ENCODE data around the gene TXNL4B. TPM values are rescaled to one million over a fixed set of nuclear protein-coding genes. Genes with fewer than 3 reads are reported as not detected.

The TXNL4B gene
- total RNA-seq, result 10 to 100 TPM; 17.9 to 18.9 TPM

- H3K36me3 Mint-ChIP-seq (ENCODE audit: low read depth), result peaks cover 85% of the 10 kb centered on the region
- H3K27me3 Mint-ChIP-seq, result no peaks in the 10 kb centered on the region
- ATAC-seq (replicated peaks), result peak; percentile 98
Measured at GRCh38 chr16:72093448-72094265, at the start of gene TXNL4B, which contains the start of gene DHX38. Gene TXNL4B, minus strand, starts transcription at chr16:72093620. Its CDS starts 2,871 bp downstream, at chr16:72090749. Gene DHX38, plus strand, starts transcription at chr16:72093847. Its CDS starts 2,311 bp downstream, at chr16:72096158.

GRCh38 chr16:72142476-72142875, 49.1 kb upstream of the TXNL4B start:
- H3K4me1 Mint-ChIP-seq, result no peaks in the 10 kb centered on the region
- H3K9me3 Mint-ChIP-seq, result no peaks in the 10 kb centered on the region
- H3K36me3 Mint-ChIP-seq (ENCODE audit: low read depth), result no peaks in the 10 kb centered on the region
- ATAC-seq (replicated peaks), result no peak
- H3K4me3 Mint-ChIP-seq, result no peak overlapping the region
- H3K27ac Mint-ChIP-seq, result no peak overlapping the region
- H3K27me3 Mint-ChIP-seq, result peaks cover 5% of the 10 kb centered on the region

More at GRCh38 chr16:72093448-72094265, at the start of gene TXNL4B, which contains the start of gene DHX38:
- Mint-ChIP-seq H3K4me1 (peaks cover 35% of the 10 kb centered on the region), H3K27ac (peak within 1 kb of the TSS; percentile 98), H3K9me3 (no peaks in the 10 kb centered on the region), H3K4me3 (peak within 1 kb of the TSS; percentile 99)

- H3K27ac Mint-ChIP-seq, result no peak overlapping the region
- no peak for ATAC-seq (replicated peaks)
- H3K4me1 Mint-ChIP-seq, result no peaks in the 10 kb centered on the region
- no peak overlapping the region for H3K4me3 Mint-ChIP-seq
- H3K27me3 Mint-ChIP-seq, result peaks cover 7% of the 10 kb centered on the region
- H3K36me3 Mint-ChIP-seq (ENCODE audit: low read depth), result no peaks in the 10 kb centered on the region
- H3K9me3 Mint-ChIP-seq, result no peaks in the 10 kb centered on the region
Measured at GRCh38 chr16:72139908-72140307, 46.5 kb upstream of the TXNL4B start.

GRCh38 chr16:72138064-72138572, 44.7 kb upstream of the TXNL4B start:
- H3K27ac Mint-ChIP-seq, result no peak overlapping the region
- peaks cover 4% of the 10 kb centered on the region for H3K27me3 Mint-ChIP-seq
- H3K4me3 Mint-ChIP-seq, result no peak overlapping the region
- no peaks in the 10 kb centered on the region for H3K9me3 Mint-ChIP-seq
- H3K4me1 Mint-ChIP-seq, result no peaks in the 10 kb centered on the region
- ATAC-seq (replicated peaks), result no peak
- H3K36me3 Mint-ChIP-seq (ENCODE audit: low read depth), result no peaks in the 10 kb centered on the region

- ATAC-seq (replicated peaks), result no peak
- Mint-ChIP-seq H3K36me3 (ENCODE audit: low read depth) (no peaks in the 10 kb centered on the region), H3K27ac (no peak overlapping the region), H3K9me3 (no peaks in the 10 kb centered on the region), H3K27me3 (peaks cover 3% of the 10 kb centered on the region), H3K4me3 (no peak overlapping the region), H3K4me1 (no peaks in the 10 kb centered on the region)
Measured at GRCh38 chr16:72137380-72138063, 44.1 kb upstream of the TXNL4B start.

GRCh38 chr16:72134507-72134906, 41.1 kb upstream of the TXNL4B start:
- Mint-ChIP-seq H3K4me1 (no peaks in the 10 kb centered on the region), H3K27ac (no peak overlapping the region), H3K27me3 (peaks cover 3% of the 10 kb centered on the region), H3K36me3 (ENCODE audit: low read depth) (no peaks in the 10 kb centered on the region), H3K4me3 (no peak overlapping the region), H3K9me3 (no peaks in the 10 kb centered on the region)
- ATAC-seq (replicated peaks), result no peak

GRCh38 chr16:72132726-72133125, 39.3 kb upstream of the TXNL4B start:
- no peak for ATAC-seq (replicated peaks)
- no peak overlapping the region for H3K4me3 Mint-ChIP-seq
- peaks cover 3% of the 10 kb centered on the region for H3K27me3 Mint-ChIP-seq
- no peak overlapping the region for H3K27ac Mint-ChIP-seq
- no peaks in the 10 kb centered on the region for H3K4me1 Mint-ChIP-seq
- no peaks in the 10 kb centered on the region for H3K36me3 Mint-ChIP-seq (ENCODE audit: low read depth)
- H3K9me3 Mint-ChIP-seq, result no peaks in the 10 kb centered on the region

GRCh38 chr16:72131036-72131435, 37.6 kb upstream of the TXNL4B start:
- Mint-ChIP-seq H3K36me3 (ENCODE audit: low read depth) (no peaks in the 10 kb centered on the region), H3K4me3 (no peak overlapping the region), H3K9me3 (no peaks in the 10 kb centered on the region), H3K27me3 (no peaks in the 10 kb centered on the region), H3K27ac (no peak overlapping the region), H3K4me1 (no peaks in the 10 kb centered on the region)
- ATAC-seq (replicated peaks), result no peak

GRCh38 chr16:72129976-72130656, 36.7 kb upstream of the TXNL4B start:
- no peak for ATAC-seq (replicated peaks)
- no peaks in the 10 kb centered on the region for H3K9me3 Mint-ChIP-seq
- no peak overlapping the region for H3K27ac Mint-ChIP-seq
- no peaks in the 10 kb centered on the region for H3K36me3 Mint-ChIP-seq (ENCODE audit: low read depth)
- no peaks in the 10 kb centered on the region for H3K27me3 Mint-ChIP-seq
- no peaks in the 10 kb centered on the region for H3K4me1 Mint-ChIP-seq
- no peak overlapping the region for H3K4me3 Mint-ChIP-seq

- H3K27me3 Mint-ChIP-seq, result no peaks in the 10 kb centered on the region
Measured at GRCh38 chr16:72128701-72129100, 35.3 kb upstream of the TXNL4B start.

GRCh38 chr16:72126429-72126765, 33.0 kb upstream of the TXNL4B start:
- no peak overlapping the region for H3K4me3 Mint-ChIP-seq
- H3K27me3 Mint-ChIP-seq, result no peaks in the 10 kb centered on the region
- H3K9me3 Mint-ChIP-seq, result no peaks in the 10 kb centered on the region
- no peaks in the 10 kb centered on the region for H3K36me3 Mint-ChIP-seq (ENCODE audit: low read depth)
- ATAC-seq (replicated peaks), result no peak
- no peak overlapping the region for H3K27ac Mint-ChIP-seq
- H3K4me1 Mint-ChIP-seq, result no peaks in the 10 kb centered on the region

More at GRCh38 chr16:72128701-72129100, 35.3 kb upstream of the TXNL4B start:
- H3K4me1 Mint-ChIP-seq, result no peaks in the 10 kb centered on the region
- no peaks in the 10 kb centered on the region for H3K36me3 Mint-ChIP-seq (ENCODE audit: low read depth)
- ATAC-seq (replicated peaks), result no peak
- no peaks in the 10 kb centered on the region for H3K9me3 Mint-ChIP-seq
- no peak overlapping the region for H3K27ac Mint-ChIP-seq
- H3K4me3 Mint-ChIP-seq, result no peak overlapping the region

- no peaks in the 10 kb centered on the region for H3K27me3 Mint-ChIP-seq
- no peak overlapping the region for H3K4me3 Mint-ChIP-seq
- no peak for ATAC-seq (replicated peaks)
- H3K4me1 Mint-ChIP-seq, result no peaks in the 10 kb centered on the region
- H3K27ac Mint-ChIP-seq, result no peak overlapping the region
- no peaks in the 10 kb centered on the region for H3K36me3 Mint-ChIP-seq (ENCODE audit: low read depth)
- no peaks in the 10 kb centered on the region for H3K9me3 Mint-ChIP-seq
Measured at GRCh38 chr16:72125635-72126428, 32.4 kb upstream of the TXNL4B start.

- no peaks in the 10 kb centered on the region for H3K9me3 Mint-ChIP-seq
- H3K4me1 Mint-ChIP-seq, result no peaks in the 10 kb centered on the region
- ATAC-seq (replicated peaks), result peak; percentile 69
- H3K4me3 Mint-ChIP-seq, result no peak overlapping the region
- H3K36me3 Mint-ChIP-seq (ENCODE audit: low read depth), result no peaks in the 10 kb centered on the region
- no peaks in the 10 kb centered on the region for H3K27me3 Mint-ChIP-seq
- H3K27ac Mint-ChIP-seq, result peak overlapping the region; percentile 72
Measured at GRCh38 chr16:72124761-72125634, 31.6 kb upstream of the TXNL4B start.
